Measurements from ENCODE around the gene THRB. TPM values are rescaled to one million over a fixed set of nuclear protein-coding genes. Genes with fewer than 3 reads are reported as not detected.

The THRB gene
- total RNA-seq, 5 donors from 2014 or later (not counting 1 experiment from before 2014, with no cell fraction given), result 0.03 to 0.29 (median 0.19) TPM; not detected in 2

DNA sequence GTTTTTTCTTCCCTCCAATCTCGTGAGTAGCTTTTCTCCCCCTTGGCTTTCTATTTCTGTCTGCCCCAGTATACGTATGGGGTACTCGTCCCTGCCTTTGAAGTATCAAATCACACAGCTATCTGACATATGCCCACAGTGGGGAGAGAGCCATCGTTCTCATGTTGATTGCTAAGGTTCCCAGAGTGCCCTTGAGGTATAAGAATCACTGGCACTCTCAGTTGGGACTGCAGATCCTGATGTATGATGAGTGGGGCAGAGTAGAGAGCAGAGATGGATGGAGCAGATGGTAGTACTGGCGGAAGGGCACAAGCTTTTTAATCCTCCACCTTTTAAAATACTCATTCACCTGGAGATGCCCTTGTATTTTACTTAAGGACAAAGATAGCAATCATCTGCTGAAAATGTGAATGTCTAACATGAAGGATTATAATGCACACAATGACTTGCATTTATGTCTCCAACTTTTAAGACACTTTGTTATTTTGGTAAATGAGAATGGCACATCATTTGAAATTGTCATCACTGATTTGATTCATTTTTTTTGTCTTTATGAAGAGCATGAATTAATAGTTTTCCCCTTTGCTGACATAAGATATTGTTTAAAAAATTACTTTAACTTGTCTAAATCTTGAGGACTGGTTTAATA is 310.0 kb downstream of the THRB start:
- Histone ChIP-seq H3K4me1 (ENCODE audit: control insufficient read depth in 1 of 2, extremely low read depth in 1 of 2, insufficient read depth in 2 of 2, low read length in 2 of 2) (no peaks in the 10 kb centered on the region), H3K4me3 (ENCODE audit: control insufficient read depth in 1 of 2, extremely low read depth in 1 of 2, low read length in 1 of 2) (no peak overlapping the region), H3K27ac (ENCODE audit: low read length) (no peak overlapping the region), H3K36me3 (ENCODE audit: control insufficient read depth in 2 of 2, extremely low read depth in 1 of 2, insufficient read depth in 1 of 2, low read length in 1 of 2) (no peaks in the 10 kb centered on the region), H3K9me3 (no peaks in the 10 kb centered on the region), H3K27me3 (replicated peaks in 1 of 2; ENCODE audit: control insufficient read depth in 2 of 2, extremely low read depth in 1 of 2, insufficient read depth in 2 of 2, low read length in 1 of 2) (no peaks in the 10 kb centered on the region)
- ChIA-PET CTCF (interaction anchor here in 1 of 2 donors (0.6 kb wide), 1 partner anchor 75 kb away, joined by 10 read pairs; no protein-coding TSS in a partner anchor), POLR2A (no interaction called here)
- no peaks in the 10 kb centered on the region for H3K27me3 Mint-ChIP-seq
- no peaks in the 10 kb centered on the region for H3K36me3 Mint-ChIP-seq
- DNase-seq, result no peak
- ATAC-seq (replicated peaks in 1 of 4), result no peak
- H3K4me1 Mint-ChIP-seq, result no peaks in the 10 kb centered on the region
- no peak overlapping the region for H3K27ac Mint-ChIP-seq
- WGBS (ENCODE audit: insufficient coverage), result 100% methylated on average over 1 of the region's 5 CpGs
- no peak overlapping the region for H3K4me3 Mint-ChIP-seq
- H3K9me3 Mint-ChIP-seq, result no peaks in the 10 kb centered on the region

- Histone ChIP-seq H3K27me3 (replicated peaks in 1 of 2; ENCODE audit: control insufficient read depth in 2 of 2, extremely low read depth in 1 of 2, insufficient read depth in 2 of 2, low read length in 1 of 2) (no peaks in the 10 kb centered on the region), H3K4me3 (ENCODE audit: control insufficient read depth in 1 of 2, extremely low read depth in 1 of 2, low read length in 1 of 2) (no peak overlapping the region), H3K36me3 (ENCODE audit: control insufficient read depth in 2 of 2, extremely low read depth in 1 of 2, insufficient read depth in 1 of 2, low read length in 1 of 2) (no peaks in the 10 kb centered on the region), H3K4me1 (ENCODE audit: control insufficient read depth in 1 of 2, extremely low read depth in 1 of 2, insufficient read depth in 2 of 2, low read length in 2 of 2) (no peaks in the 10 kb centered on the region), H3K9me3 (no peaks in the 10 kb centered on the region), H3K27ac (ENCODE audit: low read length) (no peak overlapping the region)
- 100% methylated on average over 1 of the region's 2 CpGs for WGBS (ENCODE audit: insufficient coverage)
- DNase-seq (no peak), ATAC-seq (replicated peaks in 1 of 4) (no peak)
- ChIA-PET POLR2A (no interaction called here), CTCF (interaction anchor here (0.6 to 0.7 kb wide), 2 partner anchors 11 to 922 kb away, joined by 3 to 4 read pairs; no protein-coding TSS in a partner anchor)
- no peak overlapping the region for H3K4me3 Mint-ChIP-seq
- H3K4me1 Mint-ChIP-seq, result no peaks in the 10 kb centered on the region
- no peak overlapping the region for H3K27ac Mint-ChIP-seq
- H3K36me3 Mint-ChIP-seq, result no peaks in the 10 kb centered on the region
- no peaks in the 10 kb centered on the region for H3K9me3 Mint-ChIP-seq
- H3K27me3 Mint-ChIP-seq, result no peaks in the 10 kb centered on the region
These were observed 311.9 kb downstream of the THRB start for GRCh38 chr3:24182756-24183155.

DNA sequence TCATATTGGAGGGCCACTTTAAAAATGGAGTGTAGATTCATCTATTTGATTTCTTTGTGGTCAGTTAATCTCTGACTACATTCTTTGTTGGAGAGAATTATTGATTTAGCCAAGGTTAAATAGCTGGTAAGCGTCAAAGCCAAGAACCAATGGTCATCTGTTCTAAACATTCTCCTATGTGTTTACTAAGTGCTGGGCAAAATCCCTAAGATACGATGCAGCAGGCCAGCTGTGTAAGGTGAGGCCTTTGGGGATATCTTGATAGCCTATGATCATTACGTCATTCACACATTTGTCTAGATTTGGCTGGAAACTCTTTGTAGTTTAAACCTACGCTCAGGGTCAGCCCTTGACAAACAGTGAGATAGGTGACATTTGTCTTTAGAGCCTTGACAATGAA is 313.4 kb downstream of the THRB start:
- no peaks in the 10 kb centered on the region for H3K36me3 ChIP-seq (ENCODE audit: control insufficient read depth in 2 of 2, extremely low read depth in 1 of 2, insufficient read depth in 1 of 2, low read length in 1 of 2)
- H3K27me3 Mint-ChIP-seq, result no peaks in the 10 kb centered on the region
- ATAC-seq (replicated peaks in 1 of 4), result no peak
- H3K9me3 ChIP-seq, result no peaks in the 10 kb centered on the region
- no peak overlapping the region for H3K4me3 Mint-ChIP-seq
- no peaks in the 10 kb centered on the region for H3K4me1 Mint-ChIP-seq
- no peak overlapping the region for H3K4me3 ChIP-seq (ENCODE audit: control insufficient read depth in 1 of 2, extremely low read depth in 1 of 2, low read length in 1 of 2)
- H3K27me3 ChIP-seq (replicated peaks in 1 of 2; ENCODE audit: control insufficient read depth in 2 of 2, extremely low read depth in 1 of 2, insufficient read depth in 2 of 2, low read length in 1 of 2), result no peaks in the 10 kb centered on the region
- ChIA-PET POLR2A (no interaction called here), CTCF (no interaction called here)
- no peaks in the 10 kb centered on the region for H3K4me1 ChIP-seq (ENCODE audit: control insufficient read depth in 1 of 2, extremely low read depth in 1 of 2, insufficient read depth in 2 of 2, low read length in 2 of 2)
- WGBS (ENCODE audit: insufficient coverage), result 94% methylated on average over 2 of the region's 4 CpGs
- DNase-seq, result no peak
- H3K9me3 Mint-ChIP-seq, result no peaks in the 10 kb centered on the region
- H3K27ac ChIP-seq (ENCODE audit: low read length), result no peak overlapping the region
- no peaks in the 10 kb centered on the region for H3K36me3 Mint-ChIP-seq
- H3K27ac Mint-ChIP-seq, result no peak overlapping the region

GRCh38 chr3:24180616-24181015 is 314.0 kb downstream of the THRB start:
- Mint-ChIP-seq H3K9me3 (no peaks in the 10 kb centered on the region), H3K27ac (no peak overlapping the region), H3K4me3 (no peak overlapping the region), H3K27me3 (no peaks in the 10 kb centered on the region), H3K36me3 (no peaks in the 10 kb centered on the region), H3K4me1 (no peaks in the 10 kb centered on the region)
- ChIA-PET CTCF (no interaction called here), POLR2A (no interaction called here)
- H3K27ac ChIP-seq (ENCODE audit: low read length), result no peak overlapping the region
- no peaks in the 10 kb centered on the region for H3K36me3 ChIP-seq (ENCODE audit: control insufficient read depth in 2 of 2, extremely low read depth in 1 of 2, insufficient read depth in 1 of 2, low read length in 1 of 2)
- 80% methylated on average over 1 of the region's 3 CpGs for WGBS (ENCODE audit: insufficient coverage)
- H3K9me3 ChIP-seq, result no peaks in the 10 kb centered on the region
- no peaks in the 10 kb centered on the region for H3K27me3 ChIP-seq (replicated peaks in 1 of 2; ENCODE audit: control insufficient read depth in 2 of 2, extremely low read depth in 1 of 2, insufficient read depth in 2 of 2, low read length in 1 of 2)
- no peak for ATAC-seq (replicated peaks in 1 of 4)
- no peak overlapping the region for H3K4me3 ChIP-seq (ENCODE audit: control insufficient read depth in 1 of 2, extremely low read depth in 1 of 2, low read length in 1 of 2)
- H3K4me1 ChIP-seq (ENCODE audit: control insufficient read depth in 1 of 2, extremely low read depth in 1 of 2, insufficient read depth in 2 of 2, low read length in 2 of 2), result no peaks in the 10 kb centered on the region
- DNase-seq, result no peak

DNA sequence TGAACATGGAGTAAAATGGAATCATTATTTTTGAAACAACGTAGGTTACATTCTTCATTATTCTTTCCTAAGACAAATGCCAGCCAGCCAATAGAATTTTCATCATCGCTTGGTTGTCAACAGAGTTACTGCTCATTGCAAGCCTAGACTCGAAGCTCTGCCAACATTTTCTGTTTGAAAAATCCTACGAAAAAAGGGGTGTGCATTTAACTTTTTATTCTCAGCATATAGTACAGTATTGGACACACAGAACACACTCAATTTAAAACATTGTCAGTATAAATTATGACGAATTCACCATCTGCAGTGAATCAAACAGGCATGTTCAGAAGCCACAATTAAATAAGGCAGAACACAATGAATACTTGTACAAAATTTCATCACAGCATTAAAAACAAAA is 317.4 kb downstream of the THRB start:
- H3K27ac ChIP-seq (ENCODE audit: low read length), result no peak overlapping the region
- no peaks in the 10 kb centered on the region for H3K27me3 Mint-ChIP-seq
- no peaks in the 10 kb centered on the region for H3K9me3 ChIP-seq
- no peaks in the 10 kb centered on the region for H3K36me3 ChIP-seq (ENCODE audit: control insufficient read depth in 2 of 2, extremely low read depth in 1 of 2, insufficient read depth in 1 of 2, low read length in 1 of 2)
- H3K4me1 Mint-ChIP-seq, result no peaks in the 10 kb centered on the region
- POLR2A ChIA-PET, result no interaction called here
- ATAC-seq (replicated peaks in 1 of 4), result no peak
- H3K4me1 ChIP-seq (ENCODE audit: control insufficient read depth in 1 of 2, extremely low read depth in 1 of 2, insufficient read depth in 2 of 2, low read length in 2 of 2), result no peaks in the 10 kb centered on the region
- 64% methylated on average over 3 of the region's 5 CpGs for WGBS (ENCODE audit: insufficient coverage)
- H3K4me3 Mint-ChIP-seq, result no peak overlapping the region
- CTCF ChIA-PET, result no interaction called here
- H3K27ac Mint-ChIP-seq, result no peak overlapping the region
- H3K36me3 Mint-ChIP-seq, result no peaks in the 10 kb centered on the region
- no peaks in the 10 kb centered on the region for H3K27me3 ChIP-seq (replicated peaks in 1 of 2; ENCODE audit: control insufficient read depth in 2 of 2, extremely low read depth in 1 of 2, insufficient read depth in 2 of 2, low read length in 1 of 2)
- no peaks in the 10 kb centered on the region for H3K9me3 Mint-ChIP-seq
- H3K4me3 ChIP-seq (ENCODE audit: control insufficient read depth in 1 of 2, extremely low read depth in 1 of 2, low read length in 1 of 2), result no peak overlapping the region
- DNase-seq, result no peak

DNA sequence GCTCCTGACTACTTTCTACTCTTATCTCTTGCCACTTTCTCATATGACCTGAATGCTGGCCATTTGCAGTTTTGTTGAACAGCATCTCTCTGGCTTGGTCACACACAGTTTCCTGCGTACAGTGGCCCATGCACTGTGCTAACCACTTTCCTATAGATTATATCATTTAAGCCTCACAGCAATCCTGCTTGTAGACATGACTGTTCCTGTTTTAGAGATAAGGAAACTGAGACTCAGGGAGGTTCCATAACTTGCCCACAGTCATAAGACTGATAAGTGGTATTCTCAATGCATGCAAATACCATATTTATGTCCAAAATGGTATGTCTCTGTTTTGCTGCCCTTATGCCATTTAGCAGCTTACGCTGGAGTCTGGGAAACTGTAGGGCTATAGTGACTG is 320.0 kb downstream of the THRB start:
- ChIA-PET CTCF (no interaction called here), POLR2A (no interaction called here)
- Histone ChIP-seq H3K4me1 (ENCODE audit: control insufficient read depth in 1 of 2, extremely low read depth in 1 of 2, insufficient read depth in 2 of 2, low read length in 2 of 2) (no peaks in the 10 kb centered on the region), H3K9me3 (no peaks in the 10 kb centered on the region), H3K27me3 (replicated peaks in 1 of 2; ENCODE audit: control insufficient read depth in 2 of 2, extremely low read depth in 1 of 2, insufficient read depth in 2 of 2, low read length in 1 of 2) (no peaks in the 10 kb centered on the region), H3K4me3 (ENCODE audit: control insufficient read depth in 1 of 2, extremely low read depth in 1 of 2, low read length in 1 of 2) (no peak overlapping the region), H3K36me3 (ENCODE audit: control insufficient read depth in 2 of 2, extremely low read depth in 1 of 2, insufficient read depth in 1 of 2, low read length in 1 of 2) (no peaks in the 10 kb centered on the region), H3K27ac (ENCODE audit: low read length) (no peak overlapping the region)
- Mint-ChIP-seq H3K27me3 (no peaks in the 10 kb centered on the region), H3K9me3 (no peaks in the 10 kb centered on the region), H3K4me1 (no peaks in the 10 kb centered on the region), H3K27ac (no peak overlapping the region), H3K36me3 (no peaks in the 10 kb centered on the region), H3K4me3 (no peak overlapping the region)
- DNase-seq (no peak), ATAC-seq (replicated peaks in 1 of 4) (no peak)
- no CpG with 5 or more reads among the region's 2 CpGs for WGBS (ENCODE audit: insufficient coverage)

GRCh38 chr3:24168977-24169376 is 325.7 kb downstream of the THRB start:
- no peak overlapping the region for H3K4me3 Mint-ChIP-seq

More at GRCh38 chr3:24168977-24169376, 325.7 kb downstream of the THRB start:
- Histone ChIP-seq H3K27me3 (replicated peaks in 1 of 2; ENCODE audit: control insufficient read depth in 2 of 2, extremely low read depth in 1 of 2, insufficient read depth in 2 of 2, low read length in 1 of 2) (no peaks in the 10 kb centered on the region), H3K4me3 (ENCODE audit: control insufficient read depth in 1 of 2, extremely low read depth in 1 of 2, low read length in 1 of 2) (no peak overlapping the region), H3K4me1 (ENCODE audit: control insufficient read depth in 1 of 2, extremely low read depth in 1 of 2, insufficient read depth in 2 of 2, low read length in 2 of 2) (no peaks in the 10 kb centered on the region), H3K36me3 (ENCODE audit: control insufficient read depth in 2 of 2, extremely low read depth in 1 of 2, insufficient read depth in 1 of 2, low read length in 1 of 2) (no peaks in the 10 kb centered on the region), H3K27ac (ENCODE audit: low read length) (no peak overlapping the region), H3K9me3 (no peaks in the 10 kb centered on the region)
- Mint-ChIP-seq H3K36me3 (no peaks in the 10 kb centered on the region), H3K27ac (no peak overlapping the region), H3K4me1 (no peaks in the 10 kb centered on the region), H3K27me3 (no peaks in the 10 kb centered on the region), H3K9me3 (no peaks in the 10 kb centered on the region)
- POLR2A ChIA-PET, result no interaction called here
- ATAC-seq (replicated peaks in 1 of 4) (no peak), DNase-seq (no peak)
- CTCF ChIA-PET, result interaction anchor here in 1 of 2 donors (0.6 kb wide), 1 partner anchor 19 kb away, joined by 3 read pairs; no protein-coding TSS in a partner anchor
- WGBS (ENCODE audit: insufficient coverage), result no CpG with 5 or more reads among the region's 3 CpGs
